CD4-positive, alpha-beta T cell (primary cell): ENCODE measurements around the gene CELSR2. TPM values are rescaled to one million over a fixed set of nuclear protein-coding genes. Genes with fewer than 3 reads are reported as not detected.

Experiments used
- ATAC-seq: fragments of 200-7000 bp; cut with Tn5 transposase; one replicate; pipeline ENCODE4 v1.10.0; 2022; ENCODE audit warnings: mild to moderate bottlenecking; ENCODE audit not compliant: poor library complexity
- CTCF ChIA-PET: fragments of 350-600 bp; sonication (Branson Sonifier 250); formaldehyde crosslinking; loops from one replicate; lab custom pipeline; 2021; ENCODE audit warnings: antibody characterized with exemption, inconsistent platforms; lab: Charles Lee
- POLR2A ChIA-PET: fragments of 350-600 bp; sonication (Branson Sonifier 250); formaldehyde crosslinking; loops from one replicate; lab custom pipeline; 2021; ENCODE audit warnings: antibody characterized with exemption, inconsistent platforms; lab: Charles Lee
- DNase-seq, 14 experiments: peaks; one replicate each; pipeline ENCODE4 v3.0.0-alpha.2; 2013 to 2020; ENCODE audit warnings: mixed read lengths in 2 of 14
- H3K27ac ChIP-seq, 2 donors: one replicate each; pipeline versions ENCODE4 v1.5.1 to v1.7.0; 2013; ENCODE audit warnings: low read length in 2 of 2, low read depth in 1 of 2, mild to moderate bottlenecking in 1 of 2
- H3K27me3 ChIP-seq, 2 experiments: 1 replicate in 1 of 2; 2 replicates in 1 of 2; pipeline versions ENCODE4 v1.6.1 to v1.7.0; 2013; ENCODE audit warnings: low read length in 2 of 2, control low read depth in 1 of 2, mild to moderate bottlenecking in 1 of 2, moderate library complexity in 1 of 2; ENCODE audit not compliant: insufficient read depth in 2 of 2, control insufficient read depth in 1 of 2
- H3K36me3 ChIP-seq: one replicate; pipeline ENCODE4 v1.6.1; 2013; ENCODE audit warnings: low read length, control low read depth; ENCODE audit not compliant: insufficient read depth
- H3K4me1 ChIP-seq: one replicate; pipeline ENCODE4 v1.6.1; 2013; ENCODE audit warnings: low read length, control low read depth; ENCODE audit not compliant: insufficient read depth
- H3K4me3 ChIP-seq: one replicate; pipeline ENCODE4 v1.5.1; 2013; ENCODE audit warnings: mild to moderate bottlenecking, low read length, moderate library complexity
- H3K9me3 ChIP-seq, 2 experiments: 1 replicate in 1 of 2; 2 replicates in 1 of 2; pipeline versions ENCODE4 v1.6.1 to v1.7.0; 2013; ENCODE audit warnings: low read length in 2 of 2, mild to moderate bottlenecking in 2 of 2, control low read depth in 1 of 2, moderate library complexity in 1 of 2; ENCODE audit not compliant: control insufficient read depth in 1 of 2, insufficient read depth in 1 of 2
- H3K27ac Mint-ChIP-seq: one replicate; pipeline ENCODE4 v1.8.0; 2020; ENCODE audit warnings: mixed read lengths
- H3K27me3 Mint-ChIP-seq: one replicate; pipeline ENCODE4 v1.8.0; 2021; ENCODE audit warnings: mixed read lengths
- H3K36me3 Mint-ChIP-seq: one replicate; pipeline ENCODE4 v1.8.0; 2021; ENCODE audit warnings: low read depth, mixed read lengths
- H3K4me1 Mint-ChIP-seq: one replicate; pipeline ENCODE4 v1.8.0; 2021; ENCODE audit warnings: low read depth, mixed read lengths
- H3K4me3 Mint-ChIP-seq: one replicate; pipeline ENCODE4 v1.8.0; 2020; ENCODE audit warnings: mild to moderate bottlenecking, mixed read lengths
- H3K9me3 Mint-ChIP-seq: one replicate; pipeline ENCODE4 v1.8.0; 2020; ENCODE audit warnings: mixed read lengths
- intact Hi-C, 2 experiments: fragments of 100-400 bp; cut with DNase I in 1 of 2; cut with micrococcal nuclease in 1 of 2; formaldehyde crosslinking; loops; one replicate each; pipeline versions ENCODE4 v1.15.1 to v1.9.0; 2023 to 2025; cut with DNase I, micrococcal nuclease
- total RNA-seq, 174 experiments: library from RNA in 2 of 174; stranded (reverse) in 2 of 174; gene quantifications; one replicate each; pipeline ENCODE4 v1.2.3 and lab custom pipeline; 2021 to 2026
- TF ChIP-seq, protein P1 (sequence below): fragments of 200-600 bp; IDR thresholded peaks from one replicate; pipeline ENCODE4 v1.8.0; 2022; ENCODE audit warnings: antibody characterized with exemption, mild to moderate bottlenecking

The CELSR2 gene
- total RNA-seq, 2 experiments from 2014 or later: 3.6 TPM

DNA sequence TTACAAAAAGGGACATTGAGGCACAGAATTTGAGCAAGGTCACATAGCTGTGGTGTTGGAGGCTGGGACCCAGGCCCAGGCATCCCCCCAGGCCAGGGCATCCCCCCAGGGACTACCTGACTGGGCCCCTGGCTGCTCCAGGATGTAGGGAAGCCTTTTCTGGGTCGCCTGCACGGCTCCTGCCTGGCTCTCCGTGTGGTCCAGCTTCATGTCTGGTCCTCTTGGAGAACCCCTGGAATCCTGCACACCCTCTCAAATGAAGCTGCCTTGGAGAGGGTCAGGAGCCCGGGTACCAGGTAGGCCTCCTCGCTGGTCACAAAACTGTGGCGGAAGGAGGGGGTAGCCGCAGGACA is 919 bp upstream of the CELSR2 start:
- intact Hi-C loops: no loop called here
- TF ChIP-seq, protein P1, sequence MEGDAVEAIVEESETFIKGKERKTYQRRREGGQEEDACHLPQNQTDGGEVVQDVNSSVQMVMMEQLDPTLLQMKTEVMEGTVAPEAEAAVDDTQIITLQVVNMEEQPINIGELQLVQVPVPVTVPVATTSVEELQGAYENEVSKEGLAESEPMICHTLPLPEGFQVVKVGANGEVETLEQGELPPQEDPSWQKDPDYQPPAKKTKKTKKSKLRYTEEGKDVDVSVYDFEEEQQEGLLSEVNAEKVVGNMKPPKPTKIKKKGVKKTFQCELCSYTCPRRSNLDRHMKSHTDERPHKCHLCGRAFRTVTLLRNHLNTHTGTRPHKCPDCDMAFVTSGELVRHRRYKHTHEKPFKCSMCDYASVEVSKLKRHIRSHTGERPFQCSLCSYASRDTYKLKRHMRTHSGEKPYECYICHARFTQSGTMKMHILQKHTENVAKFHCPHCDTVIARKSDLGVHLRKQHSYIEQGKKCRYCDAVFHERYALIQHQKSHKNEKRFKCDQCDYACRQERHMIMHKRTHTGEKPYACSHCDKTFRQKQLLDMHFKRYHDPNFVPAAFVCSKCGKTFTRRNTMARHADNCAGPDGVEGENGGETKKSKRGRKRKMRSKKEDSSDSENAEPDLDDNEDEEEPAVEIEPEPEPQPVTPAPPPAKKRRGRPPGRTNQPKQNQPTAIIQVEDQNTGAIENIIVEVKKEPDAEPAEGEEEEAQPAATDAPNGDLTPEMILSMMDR: no peak
- CTCF ChIA-PET: no interaction called here

DNA sequence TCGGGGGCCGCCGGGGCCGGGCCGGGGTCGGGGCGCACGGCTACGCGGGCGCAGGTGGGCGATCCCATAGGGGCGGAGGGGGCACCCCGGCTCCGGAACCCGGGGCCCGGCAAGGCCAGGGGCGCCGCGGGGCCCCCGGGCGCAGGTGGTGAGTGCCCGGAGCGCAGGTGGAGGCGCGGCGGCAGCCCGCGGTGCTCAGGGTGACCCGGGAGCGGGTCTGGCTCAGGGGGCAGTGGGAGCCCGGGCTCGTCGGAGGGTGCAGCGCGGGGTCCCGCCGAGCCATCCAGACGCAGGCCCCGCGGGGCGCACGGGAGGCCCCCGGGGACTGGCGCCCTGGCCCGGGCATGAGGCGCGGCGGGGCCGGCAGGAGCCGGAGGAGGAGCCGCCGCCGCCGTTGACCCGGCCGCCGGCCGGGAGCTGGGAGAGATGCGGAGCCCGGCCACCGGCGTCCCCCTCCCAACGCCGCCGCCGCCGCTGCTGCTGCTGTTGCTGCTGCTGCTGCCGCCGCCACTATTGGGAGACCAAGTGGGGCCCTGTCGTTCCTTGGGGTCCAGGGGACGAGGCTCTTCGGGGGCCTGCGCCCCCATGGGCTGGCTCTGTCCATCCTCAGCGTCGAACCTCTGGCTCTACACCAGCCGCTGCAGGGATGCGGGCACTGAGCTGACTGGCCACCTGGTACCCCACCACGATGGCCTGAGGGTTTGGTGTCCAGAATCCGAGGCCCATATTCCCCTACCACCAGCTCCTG is 489 bp downstream of the CELSR2 start:
- H3K36me3 ChIP-seq: no peaks in the 10 kb centered on the region
- DNase-seq: peak in 2 of 14 experiments; percentile 15 to 32
- Mint-ChIP-seq H3K27me3 (peaks cover 4% of the 10 kb centered on the region), H3K9me3 (no peaks in the 10 kb centered on the region), H3K4me3 (peak overlapping the region; percentile 30), H3K36me3 (no peaks in the 10 kb centered on the region), H3K4me1 (peaks cover 16% of the 10 kb centered on the region), H3K27ac (no peak overlapping the region)
- peak overlapping the region; percentile 39 for H3K4me3 ChIP-seq
- peak; percentile 19 for ATAC-seq
- ChIA-PET POLR2A (interaction anchor here (0.6 to 1.2 kb wide), 4 partner anchors 27 to 260 kb away, joined by 3 to 4 read pairs (median 3); partner anchors contain the start of genes ATXN7L2 and PSRC1), CTCF (no interaction called here)
- peaks cover 23% of the 10 kb centered on the region for H3K4me1 ChIP-seq
- TF ChIP-seq, protein P1: no peak
- H3K27me3 ChIP-seq: peaks cover 7 to 13% of the 10 kb centered on the region in 2 experiments
- intact Hi-C loops: loop anchor here in 1 of 2 experiments (1.0 kb wide), 1 partner anchor 234 kb away; no protein-coding TSS in a partner anchor
- no peaks in the 10 kb centered on the region for H3K9me3 ChIP-seq
- no peak overlapping the region for H3K27ac ChIP-seq

More for the DNA sequence above, 919 bp upstream of the CELSR2 start:
- Histone ChIP-seq H3K36me3 (no peaks in the 10 kb centered on the region), H3K9me3 (no peaks in the 10 kb centered on the region), H3K27ac (no peak overlapping the region), H3K4me1 (peaks cover 18% of the 10 kb centered on the region), H3K27me3 (peaks cover 7 to 13% of the 10 kb centered on the region in 2 experiments), H3K4me3 (no peak overlapping the region)
- POLR2A ChIA-PET: interaction anchor here (1.6 kb wide), 1 partner anchor 177 kb away, joined by 3 read pairs; no protein-coding TSS in a partner anchor
- Mint-ChIP-seq H3K27me3 (peaks cover 4% of the 10 kb centered on the region), H3K4me3 (no peak overlapping the region), H3K36me3 (no peaks in the 10 kb centered on the region), H3K27ac (no peak overlapping the region), H3K4me1 (peaks cover 16% of the 10 kb centered on the region), H3K9me3 (no peaks in the 10 kb centered on the region)
- DNase-seq: peak in 2 of 14 experiments; percentile 17 to 31
- no peak for ATAC-seq

DNA sequence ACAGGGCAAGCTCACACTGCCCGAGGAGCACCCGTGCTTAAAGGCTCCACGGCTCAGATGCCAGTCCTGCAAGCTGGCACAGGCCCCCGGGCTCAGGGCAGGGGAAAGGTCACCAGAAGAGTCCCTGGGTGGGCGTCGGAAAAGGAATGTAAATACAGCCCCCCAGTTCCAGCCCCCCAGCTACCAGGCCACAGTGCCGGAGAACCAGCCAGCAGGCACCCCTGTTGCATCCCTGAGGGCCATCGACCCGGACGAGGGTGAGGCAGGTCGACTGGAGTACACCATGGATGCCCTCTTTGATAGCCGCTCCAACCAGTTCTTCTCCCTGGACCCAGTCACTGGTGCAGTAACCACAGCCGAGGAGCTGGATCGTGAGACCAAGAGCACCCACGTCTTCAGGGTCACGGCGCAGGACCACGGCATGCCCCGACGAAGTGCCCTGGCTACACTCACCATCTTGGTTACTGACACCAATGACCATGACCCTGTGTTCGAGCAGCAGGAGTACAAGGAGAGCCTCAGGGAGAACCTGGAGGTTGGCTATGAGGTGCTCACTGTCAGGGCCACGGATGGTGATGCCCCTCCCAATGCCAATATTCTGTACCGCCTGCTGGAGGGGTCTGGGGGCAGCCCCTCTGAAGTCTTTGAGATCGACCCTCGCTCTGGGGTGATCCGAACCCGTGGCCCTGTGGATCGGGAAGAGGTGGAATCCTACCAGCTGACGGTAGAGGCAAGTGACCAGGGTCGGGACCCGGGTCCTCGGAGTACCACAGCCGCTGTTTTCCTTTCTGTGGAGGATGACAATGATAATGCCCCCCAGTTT is 1.3 kb downstream of the CELSR2 start:
- intact Hi-C loops: no loop called here
- H3K9me3 ChIP-seq: no peaks in the 10 kb centered on the region
- Mint-ChIP-seq H3K4me1 (peaks cover 17% of the 10 kb centered on the region), H3K4me3 (peak overlapping the region; percentile 71), H3K27me3 (peaks cover 4% of the 10 kb centered on the region), H3K36me3 (no peaks in the 10 kb centered on the region), H3K9me3 (no peaks in the 10 kb centered on the region), H3K27ac (no peak overlapping the region)
- no peak overlapping the region for H3K27ac ChIP-seq
- CTCF ChIA-PET: no interaction called here
- peaks cover 7 to 13% of the 10 kb centered on the region in 2 experiments for H3K27me3 ChIP-seq
- TF ChIP-seq, protein P1: no peak
- peaks cover 23% of the 10 kb centered on the region for H3K4me1 ChIP-seq
- DNase-seq: peak in 1 of 14 experiments; percentile 27
- ATAC-seq: no peak
- H3K36me3 ChIP-seq: no peaks in the 10 kb centered on the region
- POLR2A ChIA-PET: interaction anchor here (0.6 to 1.1 kb wide), 3 partner anchors 26 to 233 kb away, joined by 3 to 4 read pairs (median 3); partner anchors contain the start of genes ATXN7L2 and PSRC1
- H3K4me3 ChIP-seq: peak overlapping the region; percentile 39
